Upper lobe of left lung (tissue), 6 donors: ENCODE data around the gene CCT2. TPM values are rescaled to one million over a fixed set of nuclear protein-coding genes. Genes with fewer than 3 reads are reported as not detected.

ENCODE experiments used
- ATAC-seq, 2 donors: fragments of 200-7000 bp; cut with Tn5 transposase; one replicate each; pipeline ENCODE4 v1.9.1; 2022; ENCODE audit warnings: mild to moderate bottlenecking in 2 of 2, moderate library complexity in 2 of 2; ENCODE audit not compliant: low FRiP score in 2 of 2
- DNase-seq, 2 donors: peaks; one replicate each; pipeline ENCODE4 v3.0.0-alpha.2; 2019 to 2020
- H3K27ac ChIP-seq, 4 donors: fragments of 200-600 bp; sonication (generic); one replicate each; pipeline ENCODE4 v1.5.1; 2016 to 2019
- H3K27me3 ChIP-seq, 4 donors: fragments of 200-600 bp; sonication (generic); one replicate each; pipeline ENCODE4 v1.5.1; 2017 to 2019
- H3K36me3 ChIP-seq, 4 donors: fragments of 200-600 bp; sonication (generic); one replicate each; pipeline ENCODE4 v1.5.1; 2016 to 2019
- H3K4me1 ChIP-seq, 4 donors: fragments of 200-600 bp; sonication (generic); one replicate each; pipeline ENCODE4 v1.5.1; 2018 to 2019
- H3K4me3 ChIP-seq, 4 donors: fragments of 200-600 bp; sonication (generic); one replicate each; pipeline ENCODE4 v1.5.1; 2017 to 2019; ENCODE audit warnings: mild to moderate bottlenecking in 2 of 4, moderate library complexity in 1 of 4
- H3K9me3 ChIP-seq, 4 donors: fragments of 200-600 bp; sonication (generic); one replicate each; pipeline ENCODE4 v1.5.1; 2018 to 2019
- EP300 ChIP-seq, 4 donors: sonication (generic); formaldehyde crosslinking; IDR thresholded peaks; one replicate each; pipeline ENCODE4 v1.5.1; 2017; ENCODE audit warnings: antibody characterized with exemption in 4 of 4, control low read depth in 2 of 4
- POLR2A ChIP-seq, 4 donors: fragments of 450-650 bp; IDR thresholded peaks; one replicate each; pipeline ENCODE4 v1.5.1; 2016 to 2017; ENCODE audit warnings: antibody characterized with exemption in 4 of 4, mild to moderate bottlenecking in 2 of 4
- POLR2AphosphoS5 ChIP-seq, 2 donors: sonication (generic); formaldehyde crosslinking; IDR thresholded peaks; one replicate each; pipeline ENCODE4 v1.5.1; 2017; ENCODE audit warnings: antibody characterized with exemption in 2 of 2
- WGBS, 2 donors: methylation state at CpG; one replicate each; pipeline ENCODE4 v1.1.5; 2017 to 2018; 5-methylcytosine and 5-hydroxymethylcytosine counted together
- total RNA-seq, 6 donors: library from RNA; depleted of rRNA in 4 of 6; stranded (reverse); fragments of >200 nt in 4 of 6; gene quantifications; one replicate each; pipeline versions ENCODE4 v1.1.0 to v1.2.1, GENCODE V29; 2016 to 2021
- TF ChIP-seq, protein P1 (sequence below), 6 experiments: fragments of 450-650 bp in 4 of 6; fragments of 200-600 bp in 2 of 6; sonication (generic) in 2 of 6; IDR thresholded peaks; one replicate each; pipeline ENCODE4 v1.5.1; 2016 to 2019; ENCODE audit warnings: antibody characterized with exemption in 6 of 6
- donor health status: DM: no; HTN: no; CAD: no; lungs with moderate emphysema.
- donor health status: DM: no; HTN: yes; CAD: no; lungs with severe emphysema.

The CCT2 gene
- total RNA-seq, 6 donors from 2014 or later: 28.1 to 117 (median 91.0) TPM

DNA sequence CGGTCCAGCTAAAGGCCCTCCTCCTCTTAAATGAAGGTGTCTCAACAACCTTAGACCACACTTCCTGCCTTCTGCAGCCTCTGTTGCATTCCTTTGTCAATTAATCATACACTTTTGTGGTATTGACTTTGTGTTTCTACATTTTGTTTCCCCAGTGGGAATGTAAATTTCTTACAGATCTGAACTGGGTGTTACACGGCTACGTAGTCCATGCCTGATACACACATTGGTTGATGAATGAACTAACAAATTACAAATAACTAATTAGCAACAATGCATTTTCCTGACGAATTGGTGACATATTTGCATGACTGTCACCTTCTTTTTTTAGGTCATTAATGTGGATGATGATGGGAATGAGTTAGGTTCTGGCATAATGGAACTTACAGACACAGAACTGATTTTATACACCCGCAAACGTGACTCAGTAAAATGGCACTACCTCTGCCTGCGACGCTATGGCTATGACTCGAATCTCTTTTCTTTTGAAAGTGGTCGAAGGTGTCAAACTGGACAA is 15.2 kb upstream of the CCT2 start:
- WGBS, 2 donors: 89 to 91% methylated on average over 10 of the region's 10 CpGs
- Histone ChIP-seq H3K36me3 (peaks cover 22 to 47% (median 28%) of the 10 kb centered on the region in 4 donors), H3K4me3 (no peak overlapping the region), H3K9me3 (no peaks in the 10 kb centered on the region), H3K4me1 (no peaks in the 10 kb centered on the region), H3K27ac (no peak overlapping the region), H3K27me3 (no peaks in the 10 kb centered on the region)
- TF ChIP-seq EP300 (IDR thresholded peaks at IDR 0.05) (no peak), POLR2A (IDR thresholded peaks at IDR 0.05) (no peak)
- TF ChIP-seq, protein P1, sequence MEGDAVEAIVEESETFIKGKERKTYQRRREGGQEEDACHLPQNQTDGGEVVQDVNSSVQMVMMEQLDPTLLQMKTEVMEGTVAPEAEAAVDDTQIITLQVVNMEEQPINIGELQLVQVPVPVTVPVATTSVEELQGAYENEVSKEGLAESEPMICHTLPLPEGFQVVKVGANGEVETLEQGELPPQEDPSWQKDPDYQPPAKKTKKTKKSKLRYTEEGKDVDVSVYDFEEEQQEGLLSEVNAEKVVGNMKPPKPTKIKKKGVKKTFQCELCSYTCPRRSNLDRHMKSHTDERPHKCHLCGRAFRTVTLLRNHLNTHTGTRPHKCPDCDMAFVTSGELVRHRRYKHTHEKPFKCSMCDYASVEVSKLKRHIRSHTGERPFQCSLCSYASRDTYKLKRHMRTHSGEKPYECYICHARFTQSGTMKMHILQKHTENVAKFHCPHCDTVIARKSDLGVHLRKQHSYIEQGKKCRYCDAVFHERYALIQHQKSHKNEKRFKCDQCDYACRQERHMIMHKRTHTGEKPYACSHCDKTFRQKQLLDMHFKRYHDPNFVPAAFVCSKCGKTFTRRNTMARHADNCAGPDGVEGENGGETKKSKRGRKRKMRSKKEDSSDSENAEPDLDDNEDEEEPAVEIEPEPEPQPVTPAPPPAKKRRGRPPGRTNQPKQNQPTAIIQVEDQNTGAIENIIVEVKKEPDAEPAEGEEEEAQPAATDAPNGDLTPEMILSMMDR (IDR thresholded peaks at IDR 0.05): no peak
- no peak for DNase-seq
- ATAC-seq: no peak

DNA sequence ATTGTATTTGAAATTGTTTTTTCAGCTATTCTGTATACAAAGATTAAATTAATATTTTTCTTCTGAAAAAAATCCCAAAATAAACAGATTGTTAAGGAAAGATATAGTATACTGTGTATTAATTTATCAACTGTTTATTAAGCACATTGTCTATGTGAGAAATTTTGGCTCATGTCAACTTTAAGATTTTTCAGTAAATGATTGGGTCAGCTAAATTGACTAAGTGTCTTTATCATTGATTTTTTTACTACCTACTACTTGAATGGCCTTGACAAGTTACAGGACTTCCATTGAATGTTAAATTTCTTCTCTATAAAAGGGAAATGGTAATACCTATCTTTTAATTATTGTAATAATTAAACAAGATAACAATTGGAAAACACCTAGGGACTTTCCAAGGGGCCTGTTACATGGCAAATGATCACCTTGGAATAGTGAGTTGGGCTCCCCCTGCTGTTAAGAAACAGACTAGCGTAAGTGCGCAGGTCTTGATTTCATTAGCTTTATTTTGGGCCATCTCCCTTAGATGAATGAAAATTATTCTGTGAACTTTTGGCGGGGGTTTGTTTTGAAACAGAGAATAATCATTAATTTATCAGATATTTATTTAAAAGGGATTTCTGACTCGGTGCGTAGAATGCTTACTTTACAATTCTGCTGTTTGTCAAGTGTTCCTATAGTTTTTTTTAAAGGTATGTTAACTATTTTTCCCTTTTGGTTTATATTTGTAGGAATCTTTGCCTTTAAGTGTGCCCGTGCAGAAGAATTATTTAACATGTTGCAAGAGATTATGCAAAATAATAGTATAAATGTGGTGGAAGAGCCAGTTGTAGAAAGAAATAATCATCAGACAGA is 14.5 kb upstream of the CCT2 start:
- Histone ChIP-seq H3K27ac (no peak overlapping the region), H3K9me3 (no peaks in the 10 kb centered on the region), H3K4me1 (no peaks in the 10 kb centered on the region), H3K27me3 (no peaks in the 10 kb centered on the region), H3K36me3 (peaks cover 22 to 54% (median 32%) of the 10 kb centered on the region in 4 donors), H3K4me3 (no peak overlapping the region)
- ATAC-seq (peak in 1 of 2 donors; percentile 89), DNase-seq (peak in 1 of 2 donors; percentile 55)
- no peak for TF ChIP-seq EP300 (IDR thresholded peaks at IDR 0.05)
- TF ChIP-seq, protein P1 (IDR thresholded peaks at IDR 0.05): peak; percentile 54 to 75 (median 64)
- 45 to 47% methylated on average over 6 of the region's 6 CpGs for WGBS, 2 donors

DNA sequence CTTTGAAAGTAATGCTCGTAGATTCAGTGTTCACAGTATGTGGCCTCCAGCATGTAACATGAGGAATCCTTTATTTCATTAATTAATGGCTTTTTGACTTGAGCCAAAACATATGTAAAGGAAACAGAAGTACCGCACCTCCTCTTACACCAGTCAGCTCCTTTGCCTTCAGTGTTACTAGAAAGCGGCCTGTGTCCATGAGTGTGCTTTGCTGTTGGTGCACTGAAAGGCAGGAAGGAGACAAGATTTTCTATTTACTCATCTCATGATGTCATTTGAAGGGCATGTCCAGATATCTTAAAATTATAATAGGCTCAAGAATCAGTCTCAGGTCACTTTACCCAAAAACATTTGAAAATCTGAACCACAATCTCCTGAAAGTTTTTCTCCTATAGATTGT is 9.9 kb upstream of the CCT2 start:
- Histone ChIP-seq H3K4me3 (no peak overlapping the region), H3K36me3 (peaks cover 22 to 48% (median 32%) of the 10 kb centered on the region in 4 donors), H3K27me3 (no peaks in the 10 kb centered on the region), H3K4me1 (no peaks in the 10 kb centered on the region), H3K27ac (no peak overlapping the region), H3K9me3 (no peaks in the 10 kb centered on the region)
- 95 to 97% methylated on average over 3 of the region's 3 CpGs for WGBS, 2 donors
- ATAC-seq (no peak), DNase-seq (no peak)
- TF ChIP-seq POLR2AphosphoS5 (IDR thresholded peaks at IDR 0.05) (no peak), EP300 (IDR thresholded peaks at IDR 0.05) (no peak)

DNA sequence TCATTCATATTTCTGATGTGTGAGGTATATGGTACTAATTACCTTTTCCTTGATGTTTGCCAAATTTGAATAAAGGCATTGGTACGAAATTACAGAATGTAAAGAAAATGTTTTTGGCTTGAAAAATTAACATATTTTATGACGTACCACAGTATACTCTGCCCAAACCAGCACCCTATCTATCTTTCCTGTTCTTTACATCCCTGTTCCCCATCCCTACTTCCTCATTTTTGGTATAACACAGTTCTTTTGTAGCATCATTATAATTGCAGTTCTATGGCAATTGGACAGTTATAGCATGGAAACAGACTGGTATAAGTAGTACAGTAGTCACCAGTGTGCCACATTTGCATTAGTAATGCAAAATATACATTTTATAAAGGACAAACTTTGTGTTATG is 7.0 kb upstream of the CCT2 start:
- peaks cover 12 to 27% (median 17%) of the 10 kb centered on the region in 4 donors for H3K36me3 ChIP-seq
- 80 to 87% methylated on average over 2 of the region's 2 CpGs for WGBS, 2 donors
- no peak for ATAC-seq
- DNase-seq: no peak
- H3K9me3 ChIP-seq: no peaks in the 10 kb centered on the region
- no peaks in the 10 kb centered on the region for H3K27me3 ChIP-seq
- H3K4me3 ChIP-seq: no peak overlapping the region
- no peak overlapping the region for H3K27ac ChIP-seq
- TF ChIP-seq, protein P1 (IDR thresholded peaks at IDR 0.05): no peak
- TF ChIP-seq EP300 (IDR thresholded peaks at IDR 0.05) (no peak), POLR2AphosphoS5 (IDR thresholded peaks at IDR 0.05) (no peak), POLR2A (IDR thresholded peaks at IDR 0.05) (no peak)
- H3K4me1 ChIP-seq: no peaks in the 10 kb centered on the region

DNA sequence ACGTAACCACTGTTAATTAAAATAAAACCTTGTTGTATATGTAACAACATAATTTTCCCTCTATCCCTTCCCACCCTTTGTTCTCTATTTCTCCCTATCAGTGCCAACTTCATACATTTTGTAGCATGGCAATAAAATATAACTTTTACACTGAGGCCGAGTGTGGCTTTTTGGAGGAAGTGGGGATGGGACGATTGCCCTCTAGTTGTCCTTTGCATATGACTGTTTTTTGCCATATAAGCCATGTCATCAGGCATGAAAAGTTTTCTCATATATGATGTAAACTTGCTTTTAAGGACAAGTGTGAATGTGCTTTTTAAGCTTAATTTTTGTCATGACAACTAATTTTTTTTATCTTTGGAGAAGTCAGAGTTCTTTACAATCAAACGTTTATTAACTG is 6.2 kb upstream of the CCT2 start:
- Histone ChIP-seq H3K27ac (no peak overlapping the region), H3K27me3 (no peaks in the 10 kb centered on the region), H3K4me1 (no peaks in the 10 kb centered on the region), H3K36me3 (peaks cover 9 to 20% (median 14%) of the 10 kb centered on the region in 4 donors), H3K9me3 (no peaks in the 10 kb centered on the region), H3K4me3 (no peak overlapping the region)
- no peak for DNase-seq
- WGBS, 2 donors: 72 to 76% methylated on average over 4 of the region's 4 CpGs
- TF ChIP-seq, protein P1 (IDR thresholded peaks at IDR 0.05): no peak
- TF ChIP-seq EP300 (IDR thresholded peaks at IDR 0.05) (no peak), POLR2AphosphoS5 (IDR thresholded peaks at IDR 0.05) (no peak), POLR2A (IDR thresholded peaks at IDR 0.05) (no peak)
- ATAC-seq: no peak
